Astrocyte of the cerebellum (primary cell): ENCODE data around the gene CLIC5.
"Not testable (repeated sequence)": the region's sequence is repeated elsewhere in the genome, so short reads cannot be mapped to it uniquely, and the experiment has no call there.

Experiments used
- DNase-seq: peaks from one replicate; pipeline ENCODE4 v3.0.0-alpha.2; 2011; ENCODE audit warnings: low read depth
- H3K4me3 ChIP-seq: 2 replicates; pipeline ENCODE4 v1.5.1; 2011; ENCODE audit warnings: mild to moderate bottlenecking, low read depth, low read length, moderate library complexity
- in situ Hi-C: cut with HindIII; loops from 2 replicates; pipeline ENCODE4 v1.10.0; 2017; ENCODE audit warnings: low sequenced_read_pairs
- TF ChIP-seq, protein P1 (sequence below): IDR thresholded peaks from 2 replicates; pipeline ENCODE4 v1.5.1; 2012; ENCODE audit warnings: low read length, low read depth, moderate library complexity, mild to moderate bottlenecking; ENCODE audit errors: missing control alignments

Gene CLIC5

DNA sequence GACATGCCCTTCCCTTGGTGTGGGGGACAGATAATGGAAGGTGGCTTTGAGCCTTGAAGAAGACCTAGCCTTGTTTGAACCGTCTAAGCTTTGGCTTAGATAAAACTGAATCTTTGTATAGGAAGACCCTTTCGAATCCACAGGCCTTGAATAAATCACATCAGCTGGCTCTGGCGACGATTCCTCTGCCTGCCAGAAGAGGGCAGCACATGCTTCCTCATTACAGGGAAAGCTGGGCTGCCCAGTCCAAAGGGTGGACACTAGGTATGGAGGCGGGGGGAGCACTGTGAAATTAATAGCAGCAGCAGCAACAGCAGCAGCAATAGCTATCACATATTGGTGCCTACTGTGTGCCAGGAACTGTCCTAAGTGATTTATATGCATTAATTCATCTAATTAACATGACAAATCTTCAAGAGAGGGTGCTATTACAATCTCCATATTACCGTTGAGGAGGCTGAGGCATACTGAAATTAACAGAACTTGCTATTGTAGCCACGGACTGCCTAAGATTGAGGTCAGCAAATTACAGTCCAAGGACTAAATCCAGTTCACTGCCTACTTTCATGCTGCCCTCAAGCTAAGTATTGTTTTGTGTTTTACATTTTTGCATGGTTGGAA, 85.1 kb downstream of the CLIC5 start:
- TF ChIP-seq, protein P1, sequence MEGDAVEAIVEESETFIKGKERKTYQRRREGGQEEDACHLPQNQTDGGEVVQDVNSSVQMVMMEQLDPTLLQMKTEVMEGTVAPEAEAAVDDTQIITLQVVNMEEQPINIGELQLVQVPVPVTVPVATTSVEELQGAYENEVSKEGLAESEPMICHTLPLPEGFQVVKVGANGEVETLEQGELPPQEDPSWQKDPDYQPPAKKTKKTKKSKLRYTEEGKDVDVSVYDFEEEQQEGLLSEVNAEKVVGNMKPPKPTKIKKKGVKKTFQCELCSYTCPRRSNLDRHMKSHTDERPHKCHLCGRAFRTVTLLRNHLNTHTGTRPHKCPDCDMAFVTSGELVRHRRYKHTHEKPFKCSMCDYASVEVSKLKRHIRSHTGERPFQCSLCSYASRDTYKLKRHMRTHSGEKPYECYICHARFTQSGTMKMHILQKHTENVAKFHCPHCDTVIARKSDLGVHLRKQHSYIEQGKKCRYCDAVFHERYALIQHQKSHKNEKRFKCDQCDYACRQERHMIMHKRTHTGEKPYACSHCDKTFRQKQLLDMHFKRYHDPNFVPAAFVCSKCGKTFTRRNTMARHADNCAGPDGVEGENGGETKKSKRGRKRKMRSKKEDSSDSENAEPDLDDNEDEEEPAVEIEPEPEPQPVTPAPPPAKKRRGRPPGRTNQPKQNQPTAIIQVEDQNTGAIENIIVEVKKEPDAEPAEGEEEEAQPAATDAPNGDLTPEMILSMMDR, result peak; percentile 99
- no peak overlapping the region for H3K4me3 ChIP-seq
- DNase-seq, result peak; percentile 61
- in situ Hi-C loops, result loop anchor here (25.0 kb wide), 1 partner anchor 1268 kb away; no protein-coding TSS in a partner anchor

DNA sequence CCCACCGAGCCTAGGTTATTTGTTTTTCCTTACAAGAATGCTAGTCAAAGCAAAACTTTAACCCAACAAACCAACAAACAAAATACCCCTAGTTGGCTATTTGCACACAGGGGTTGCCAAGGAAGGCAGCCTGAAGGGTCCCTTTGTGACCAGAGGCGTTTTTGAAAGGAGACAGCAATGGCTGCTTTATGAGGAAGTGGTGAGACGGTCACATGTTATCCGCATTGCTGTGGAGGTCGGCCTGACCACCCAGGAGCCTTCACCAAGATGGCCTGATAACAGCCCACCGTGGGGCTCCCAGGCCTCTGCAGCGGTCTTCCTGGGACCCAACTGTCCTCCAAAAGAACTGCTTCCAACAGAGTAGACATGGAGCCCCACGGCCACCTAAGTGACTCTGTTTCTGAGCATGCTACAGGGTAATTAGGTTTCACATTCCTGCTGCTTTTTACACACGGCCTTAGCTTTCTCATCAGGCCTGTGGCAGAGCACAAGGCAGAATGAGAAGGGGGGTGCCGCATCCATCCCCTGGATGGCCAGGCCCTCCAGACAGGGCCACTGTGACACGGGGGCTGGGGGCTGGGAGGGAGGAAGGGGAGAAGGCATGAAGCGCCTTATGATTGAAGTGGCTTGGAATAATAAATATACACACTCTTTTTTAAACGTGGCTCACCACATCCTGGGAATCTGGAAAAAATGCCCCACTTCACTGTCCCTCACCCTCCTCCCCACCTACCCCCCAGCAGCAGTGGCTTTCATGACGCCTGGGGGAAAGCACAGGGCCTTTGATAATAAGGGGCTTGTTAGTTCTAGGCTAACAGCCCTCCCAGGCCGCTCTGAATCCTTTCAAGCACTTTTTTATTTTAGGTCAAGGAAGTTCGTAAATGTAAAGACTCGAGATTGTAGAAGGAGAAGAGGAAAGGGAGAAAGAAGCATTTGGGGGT, 86.0 kb downstream of the CLIC5 start:
- no peak overlapping the region for H3K4me3 ChIP-seq
- TF ChIP-seq, protein P1, result no peak
- no peak for DNase-seq
- in situ Hi-C loops, result loop anchor here (25.0 kb wide), 1 partner anchor 1267 kb away; no protein-coding TSS in a partner anchor

DNA sequence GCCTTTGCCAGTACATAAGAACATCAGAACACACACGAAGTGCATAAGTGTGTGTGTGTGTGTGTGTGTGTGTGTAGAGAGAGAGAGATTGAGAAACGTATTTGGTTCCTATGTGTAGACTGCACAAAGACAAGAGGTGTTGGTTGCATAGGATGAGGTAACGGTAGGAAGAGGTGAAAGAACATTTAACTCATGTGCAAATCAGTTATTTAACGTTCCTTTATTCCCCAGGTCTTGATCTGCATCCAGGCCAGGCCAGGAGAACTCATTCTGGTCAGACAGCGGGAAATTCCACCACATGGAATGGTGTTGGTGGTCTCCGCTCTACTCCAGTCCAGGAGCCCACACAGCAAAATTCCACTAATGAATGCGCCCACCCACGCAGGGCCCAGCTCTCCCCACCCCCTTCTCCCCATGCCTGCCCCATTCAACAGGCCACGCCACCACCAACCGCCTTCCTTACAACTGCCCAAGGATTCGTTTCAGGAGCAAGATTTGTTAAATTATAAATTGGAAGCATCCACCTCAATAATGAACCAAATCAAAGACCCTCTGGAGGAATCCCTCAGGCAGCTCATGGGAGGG, 86.8 kb downstream of the CLIC5 start:
- no peak overlapping the region for H3K4me3 ChIP-seq
- TF ChIP-seq, protein P1, result no peak
- no peak for DNase-seq
- in situ Hi-C loops, result loop anchor here (25.0 kb wide), 1 partner anchor 1267 kb away; no protein-coding TSS in a partner anchor

DNA sequence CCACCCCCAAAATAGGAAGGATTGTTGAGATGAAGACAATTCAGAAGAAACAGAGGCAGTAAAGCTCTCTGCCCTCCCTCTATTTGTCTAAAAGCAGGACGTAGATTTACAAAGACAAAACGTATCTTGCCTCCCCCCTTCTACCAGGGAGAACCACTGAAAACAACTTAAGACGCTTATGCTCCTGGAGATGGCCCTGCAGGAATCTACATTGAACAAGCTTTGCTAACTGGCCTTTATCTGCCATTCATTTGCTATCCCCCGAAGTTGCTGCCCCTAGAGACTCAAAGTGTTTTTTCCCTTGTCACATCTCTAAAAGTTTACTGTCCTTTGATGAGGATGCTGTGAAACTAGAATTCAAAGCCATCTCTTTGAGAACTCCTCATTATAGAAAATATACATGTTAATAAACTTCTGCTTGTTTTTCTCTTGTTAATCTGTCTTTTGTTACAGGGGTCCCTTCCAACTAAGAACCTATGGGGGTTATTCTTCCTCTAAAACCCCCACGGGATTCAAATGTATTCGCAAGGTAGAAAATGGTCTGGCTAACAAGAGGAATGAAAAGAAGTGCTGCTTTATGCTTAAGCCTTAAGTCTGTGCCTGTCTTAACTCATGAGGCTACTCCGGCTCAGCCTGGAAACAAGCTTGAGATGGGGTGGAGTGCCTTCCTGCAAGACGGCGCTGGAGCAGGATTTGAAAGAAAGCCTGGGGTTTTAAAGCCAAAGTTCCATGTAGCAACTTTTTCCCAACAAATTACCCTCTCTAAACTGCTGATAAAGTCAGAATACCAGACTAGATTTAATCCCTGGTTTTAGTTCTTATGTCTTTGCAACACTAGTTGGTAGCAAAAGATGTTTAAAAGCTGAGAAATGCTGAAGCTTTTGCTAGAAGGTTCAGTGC, 88.0 kb downstream of the CLIC5 start:
- in situ Hi-C loops, result loop anchor here (25.0 kb wide), 1 partner anchor 1265 kb away; no protein-coding TSS in a partner anchor
- DNase-seq, result no peak
- no peak overlapping the region for H3K4me3 ChIP-seq
- TF ChIP-seq, protein P1, result no peak

DNA sequence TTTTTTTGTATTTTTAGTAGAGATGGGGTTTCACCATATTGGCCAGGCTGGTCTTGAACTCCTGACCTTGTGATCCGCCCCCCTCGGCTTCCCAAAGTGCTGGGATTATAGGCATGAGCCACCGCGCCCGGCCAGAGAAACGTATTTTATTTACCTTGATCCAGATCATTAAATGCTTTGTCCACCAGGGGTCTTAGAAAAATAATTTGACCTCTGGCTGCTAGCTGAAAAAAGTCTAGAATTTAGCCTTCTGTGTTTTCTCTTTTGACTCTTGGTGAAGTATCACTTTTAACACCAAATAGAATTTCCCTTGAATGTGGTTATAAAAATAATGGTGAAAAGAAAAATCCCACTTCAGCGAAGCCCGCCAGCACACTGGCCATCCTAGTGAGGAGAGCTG, 89.2 kb downstream of the CLIC5 start:
- TF ChIP-seq, protein P1, result peak; percentile 10
- not testable (repeated sequence) for H3K4me3 ChIP-seq, DNase-seq
- in situ Hi-C loops, result loop anchor here (25.0 kb wide), 1 partner anchor 1264 kb away; no protein-coding TSS in a partner anchor
